A673 (cell line): ENCODE data around the gene XAB2.

Experiments used
- EZH2 ChIP-seq: fragments of 200-600 bp; sonication (generic); IDR thresholded peaks from 2 replicates; pipeline ENCODE4 v1.6.1; 2017; ENCODE audit warnings: borderline replicate concordance, low read depth, mild to moderate bottlenecking, mixed read lengths, antibody characterized with exemption, low read length; ENCODE audit not compliant: poor library complexity, severe bottlenecking
- TF ChIP-seq, protein P1 (sequence below): fragments of 300-800, 200-600 bp; sonication (generic); conservative IDR thresholded peaks from 2 replicates; pipeline ENCODE4 v1.5.1; 2017; ENCODE audit warnings: low read depth, mild to moderate bottlenecking, antibody characterized with exemption, low read length, moderate library complexity, mixed read lengths

DNA sequence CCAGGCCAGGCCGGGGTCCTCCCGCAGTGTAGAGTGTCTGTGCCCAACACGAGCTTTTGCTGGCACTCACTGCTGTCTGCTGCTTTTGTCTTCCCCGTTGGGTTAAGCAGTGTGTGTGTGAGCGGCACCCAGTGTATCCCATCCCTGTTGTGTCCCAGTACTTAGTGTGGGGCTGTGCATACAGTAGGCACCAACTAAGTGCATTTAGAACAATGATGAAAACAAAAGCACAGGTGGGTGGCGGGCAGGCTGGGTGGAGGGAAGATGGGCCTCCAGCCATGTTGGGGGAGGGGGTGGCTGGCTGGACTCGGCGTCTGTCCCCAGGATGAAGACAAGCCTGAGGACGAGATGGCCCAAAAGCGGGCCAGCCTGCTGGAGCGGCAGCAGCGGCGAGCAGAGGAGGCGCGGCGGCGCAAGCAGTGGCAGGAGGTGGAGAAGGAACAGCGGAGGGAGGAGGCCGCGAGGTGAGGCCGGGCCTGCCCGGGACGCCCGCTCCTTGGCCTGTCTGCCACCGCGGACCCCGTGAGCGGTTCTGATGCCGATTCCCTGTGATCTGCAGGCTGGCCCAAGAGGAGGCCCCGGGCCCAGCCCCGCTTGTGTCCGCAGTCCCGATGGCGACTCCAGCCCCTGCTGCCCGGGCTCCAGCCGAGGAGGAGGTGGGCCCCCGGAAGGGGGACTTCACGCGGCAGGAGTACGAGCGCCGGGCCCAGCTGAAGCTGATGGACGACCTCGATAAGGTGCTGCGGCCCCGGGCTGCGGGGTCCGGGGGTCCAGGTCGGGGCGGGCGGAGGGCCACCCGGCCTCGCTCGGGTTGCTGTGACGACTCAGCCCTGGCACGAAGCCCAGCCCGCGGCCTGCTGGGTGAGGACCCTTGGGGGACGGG is 14.2 kb downstream of the XAB2 start:
- TF ChIP-seq, protein P1, sequence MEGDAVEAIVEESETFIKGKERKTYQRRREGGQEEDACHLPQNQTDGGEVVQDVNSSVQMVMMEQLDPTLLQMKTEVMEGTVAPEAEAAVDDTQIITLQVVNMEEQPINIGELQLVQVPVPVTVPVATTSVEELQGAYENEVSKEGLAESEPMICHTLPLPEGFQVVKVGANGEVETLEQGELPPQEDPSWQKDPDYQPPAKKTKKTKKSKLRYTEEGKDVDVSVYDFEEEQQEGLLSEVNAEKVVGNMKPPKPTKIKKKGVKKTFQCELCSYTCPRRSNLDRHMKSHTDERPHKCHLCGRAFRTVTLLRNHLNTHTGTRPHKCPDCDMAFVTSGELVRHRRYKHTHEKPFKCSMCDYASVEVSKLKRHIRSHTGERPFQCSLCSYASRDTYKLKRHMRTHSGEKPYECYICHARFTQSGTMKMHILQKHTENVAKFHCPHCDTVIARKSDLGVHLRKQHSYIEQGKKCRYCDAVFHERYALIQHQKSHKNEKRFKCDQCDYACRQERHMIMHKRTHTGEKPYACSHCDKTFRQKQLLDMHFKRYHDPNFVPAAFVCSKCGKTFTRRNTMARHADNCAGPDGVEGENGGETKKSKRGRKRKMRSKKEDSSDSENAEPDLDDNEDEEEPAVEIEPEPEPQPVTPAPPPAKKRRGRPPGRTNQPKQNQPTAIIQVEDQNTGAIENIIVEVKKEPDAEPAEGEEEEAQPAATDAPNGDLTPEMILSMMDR = no peak
- TF ChIP-seq EZH2 = no peak
